GM19324 (cell line): ENCODE results near the gene FAM229A.

Experiments used
- ATAC-seq: cut with Tn5 transposase; IDR thresholded peaks from one replicate; pipeline ENCODE4 v1.9.1; 2021; ENCODE audit warnings: mild to moderate bottlenecking, moderate library complexity; ENCODE audit not compliant: unreplicated experiment, low FRiP score

FAM229A gene

DNA sequence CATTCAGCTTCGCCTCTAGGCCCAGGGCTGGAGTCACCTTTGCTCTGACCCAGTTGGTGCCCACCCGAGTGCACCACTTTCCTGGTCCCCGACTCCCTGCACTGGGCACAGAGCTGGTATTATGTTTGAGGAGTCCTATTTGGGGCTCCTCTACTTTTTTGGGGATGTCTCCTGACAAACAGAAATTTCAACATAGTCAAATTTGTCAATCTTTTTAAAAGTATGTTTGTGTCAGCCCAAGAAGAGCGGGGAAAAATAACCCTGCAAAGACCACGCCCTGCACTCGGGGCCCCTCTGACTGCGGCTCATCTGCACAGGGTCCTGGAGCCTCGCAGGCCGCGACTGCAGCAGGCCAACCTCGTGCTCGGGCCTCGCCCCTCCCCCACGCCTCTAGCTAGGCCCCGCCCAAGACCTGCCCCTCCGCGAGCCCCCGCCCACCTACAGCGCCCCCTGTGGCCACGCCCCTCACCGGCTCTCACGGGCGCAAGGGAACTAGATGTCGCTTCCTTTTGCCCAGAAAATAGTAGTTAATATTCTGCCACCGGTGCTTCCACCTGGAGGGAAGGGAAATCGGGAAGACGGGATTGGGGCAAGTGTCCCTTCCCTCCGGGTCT lies 11.4 kb downstream of the FAM229A start:
- peak; percentile 35 for ATAC-seq

DNA sequence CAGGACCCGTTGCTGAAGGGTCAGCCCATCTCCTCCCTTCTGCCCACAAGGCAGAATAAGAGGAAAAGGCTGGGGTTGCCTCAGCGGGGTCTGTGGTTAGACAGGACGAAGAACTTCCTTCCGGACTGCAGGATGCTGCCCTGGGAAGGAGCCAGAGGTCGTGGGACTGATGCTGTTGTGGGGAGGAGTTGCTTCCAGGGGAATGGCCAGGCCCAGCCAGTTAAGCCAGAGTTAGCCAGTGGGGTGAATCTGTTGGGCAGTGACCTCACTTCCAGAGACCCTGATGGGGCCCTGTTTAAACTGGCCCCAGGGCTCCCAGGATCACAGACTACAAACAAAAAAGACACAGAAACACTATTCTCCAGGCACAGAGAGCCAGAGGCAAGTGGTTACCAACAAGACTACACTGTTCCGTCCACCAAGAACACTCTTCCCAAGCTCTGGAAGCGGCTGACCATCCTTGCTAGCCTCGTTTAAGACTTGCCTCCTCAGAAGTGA lies 13.0 kb downstream of the FAM229A start:
- ATAC-seq, result no peak

DNA sequence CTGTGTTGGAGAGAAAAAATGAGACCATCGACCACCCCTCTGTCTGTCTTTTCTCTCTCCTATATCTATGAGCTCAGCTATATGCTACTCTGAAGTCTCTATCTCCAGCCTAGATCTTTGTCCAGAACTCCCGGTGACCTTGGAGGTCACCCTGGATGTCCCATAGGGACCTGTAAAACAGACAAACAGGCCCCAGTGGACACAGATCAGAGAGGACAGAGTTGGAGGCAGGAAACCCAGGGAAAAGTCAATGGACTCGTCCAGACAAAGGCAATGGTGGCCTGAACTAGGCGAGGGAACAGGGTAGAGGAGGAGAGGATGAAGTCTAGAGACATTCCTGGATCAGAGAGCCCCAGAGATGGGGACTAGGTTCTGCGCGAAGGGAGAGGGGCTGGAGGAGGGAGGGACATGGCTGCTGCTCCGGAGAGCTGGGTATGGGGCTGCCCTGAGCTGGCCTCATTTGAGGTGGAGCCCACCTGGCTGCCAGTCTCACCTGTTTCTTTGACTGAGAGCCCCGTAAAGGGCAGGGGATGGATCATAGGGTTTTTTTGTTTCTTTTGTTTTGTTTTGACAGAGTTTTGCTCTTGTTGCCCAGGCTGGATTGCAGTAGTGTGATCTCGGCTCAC lies 15.6 kb downstream of the FAM229A start:
- no peak for ATAC-seq

DNA sequence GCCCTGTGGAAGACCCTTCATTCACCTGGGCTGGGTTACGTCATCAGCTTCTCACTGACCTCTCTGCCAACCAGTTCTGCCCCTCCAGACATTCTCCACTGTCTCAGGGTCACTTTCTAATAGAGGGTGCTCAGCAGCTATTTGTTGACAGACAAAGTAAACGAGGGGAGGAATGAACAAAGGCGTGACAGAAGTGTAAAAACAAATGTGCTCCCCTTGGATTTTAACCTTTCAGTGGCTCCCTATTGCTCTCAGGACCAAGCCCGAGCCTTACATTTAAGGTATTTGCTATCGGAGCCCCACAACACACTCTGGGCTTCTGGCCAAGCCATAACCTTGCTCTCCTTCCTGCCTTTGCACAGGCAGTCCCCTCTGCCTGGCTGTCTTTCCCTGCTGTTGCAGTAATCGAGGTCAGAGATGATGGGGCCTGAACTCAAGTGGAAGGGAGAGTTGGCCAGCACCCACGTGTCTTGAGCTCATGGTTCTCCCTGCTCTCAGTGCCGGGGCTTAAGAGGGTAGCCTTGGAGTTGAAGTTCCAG lies 16.9 kb downstream of the FAM229A start:
- no peak for ATAC-seq

DNA sequence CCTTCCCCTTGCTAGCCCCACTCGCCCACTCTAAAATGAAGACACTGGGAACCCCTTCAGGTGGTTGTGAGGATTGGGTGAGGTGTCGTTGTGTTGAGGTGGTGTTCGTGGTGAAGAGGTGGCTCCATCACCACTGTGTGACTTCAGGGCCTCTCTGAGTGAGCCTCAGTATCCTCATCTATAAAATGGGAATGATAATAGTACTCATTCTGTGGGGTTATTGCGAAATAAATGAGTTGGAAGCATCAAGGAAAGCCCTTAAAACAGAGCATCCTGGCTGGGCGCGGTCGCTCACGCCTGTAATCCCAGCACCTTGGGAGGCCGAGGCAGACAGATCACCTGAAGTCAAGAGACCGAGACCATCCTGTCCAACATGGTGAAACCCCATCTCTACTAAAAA lies 19.6 kb downstream of the FAM229A start:
- no peak for ATAC-seq

DNA sequence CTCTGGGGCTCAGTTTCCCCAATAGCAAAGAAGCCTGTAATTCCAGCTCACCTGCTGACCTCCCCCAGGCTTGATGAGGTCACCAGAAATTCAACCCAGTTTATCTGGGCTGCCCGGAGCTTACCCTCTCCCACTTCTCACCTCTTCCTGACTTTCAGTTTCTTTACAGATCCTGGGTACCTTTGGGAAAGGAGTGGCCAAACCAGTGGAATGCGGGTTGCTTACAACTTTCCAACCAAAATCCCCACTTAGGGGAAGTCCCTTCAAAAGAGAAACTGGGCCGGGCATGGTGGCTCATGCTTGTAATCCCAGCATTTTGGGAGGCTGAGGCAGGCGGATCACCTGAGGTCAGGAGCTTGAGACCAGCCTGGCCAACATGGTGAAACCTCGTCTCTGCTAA lies 20.3 kb downstream of the FAM229A start:
- no peak for ATAC-seq

DNA sequence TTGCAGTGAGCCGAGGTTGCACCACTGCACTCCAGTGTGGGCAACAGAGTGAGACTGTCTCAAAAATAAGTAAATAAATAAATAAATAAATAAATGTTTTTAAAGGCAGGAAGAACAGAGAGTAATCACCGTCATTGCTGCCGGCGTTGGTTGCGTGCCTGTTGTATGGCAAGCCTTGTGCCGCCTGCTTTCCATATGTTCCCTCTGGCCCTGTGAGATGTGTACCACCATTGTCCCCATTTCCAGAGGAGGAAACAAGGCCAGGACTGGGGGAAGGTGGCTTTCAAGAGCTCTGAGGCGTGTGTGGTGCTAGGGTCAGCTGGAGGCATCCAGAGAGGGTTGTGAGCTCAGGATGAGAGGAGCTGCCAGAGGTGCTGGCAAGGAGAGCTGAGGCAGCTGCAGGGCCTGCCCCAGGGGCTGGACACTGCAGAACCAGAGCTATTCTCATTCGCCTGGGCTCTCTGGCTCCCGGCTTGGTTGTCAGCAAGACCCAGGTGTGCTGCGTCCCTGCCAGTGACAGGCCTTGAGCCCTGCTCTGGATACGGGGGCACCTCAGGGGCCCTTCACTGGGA lies 21.0 kb downstream of the FAM229A start:
- no peak for ATAC-seq

DNA sequence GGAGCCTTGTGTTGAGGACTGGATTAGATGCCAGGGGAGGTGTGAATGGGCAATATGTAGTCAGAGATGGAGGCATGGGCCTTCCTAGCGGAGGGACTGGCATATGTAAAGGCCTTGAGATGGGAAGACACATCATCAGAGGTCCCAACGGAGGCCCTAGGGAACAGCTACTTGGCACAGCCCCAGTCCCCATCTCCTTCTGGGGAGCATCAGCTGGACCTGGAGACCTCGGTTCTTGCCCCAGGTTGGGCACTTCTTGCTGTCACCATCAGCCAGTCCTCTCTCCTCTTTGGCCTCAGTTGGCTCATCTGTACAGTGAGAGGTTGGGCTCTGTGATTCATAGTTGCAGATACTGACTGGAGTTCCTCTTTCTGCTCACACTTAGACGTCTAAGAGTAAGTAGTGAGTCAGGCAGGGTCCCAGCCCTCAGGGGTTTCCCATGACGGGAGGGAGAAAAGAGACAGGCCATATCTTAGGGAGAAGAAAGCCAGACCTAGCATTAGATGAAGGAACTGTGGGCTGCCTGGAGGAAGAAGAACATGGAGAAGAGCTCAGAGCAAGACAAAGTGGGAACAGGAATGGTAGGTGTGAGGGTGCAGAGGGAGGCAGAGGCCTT lies 22.8 kb downstream of the FAM229A start:
- no peak for ATAC-seq

DNA sequence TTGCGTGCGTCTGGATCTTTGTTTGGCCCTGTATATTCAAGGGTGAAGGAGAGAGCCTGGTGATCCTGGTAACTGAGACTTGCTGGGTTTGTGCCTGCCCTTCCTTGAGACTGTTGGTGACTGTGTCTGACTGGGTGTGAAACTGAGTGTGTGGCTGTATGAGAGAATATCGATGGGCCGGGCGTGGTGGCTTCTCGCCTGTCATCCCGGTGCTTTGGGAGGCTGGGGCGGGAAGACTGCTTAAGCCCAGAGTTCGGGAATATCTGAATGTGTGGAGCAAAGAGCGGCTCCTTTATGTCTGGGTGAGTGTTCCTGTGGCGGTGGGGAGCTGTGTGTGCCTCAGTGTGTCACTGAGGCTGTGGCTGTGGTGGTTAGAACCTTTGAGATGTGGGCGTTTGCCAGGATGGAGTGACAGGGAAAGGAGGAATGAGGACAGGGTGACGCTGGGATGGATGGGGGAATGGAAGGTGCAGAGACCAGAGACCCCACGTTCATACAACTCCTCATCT lies 23.6 kb downstream of the FAM229A start:
- ATAC-seq, result no peak

DNA sequence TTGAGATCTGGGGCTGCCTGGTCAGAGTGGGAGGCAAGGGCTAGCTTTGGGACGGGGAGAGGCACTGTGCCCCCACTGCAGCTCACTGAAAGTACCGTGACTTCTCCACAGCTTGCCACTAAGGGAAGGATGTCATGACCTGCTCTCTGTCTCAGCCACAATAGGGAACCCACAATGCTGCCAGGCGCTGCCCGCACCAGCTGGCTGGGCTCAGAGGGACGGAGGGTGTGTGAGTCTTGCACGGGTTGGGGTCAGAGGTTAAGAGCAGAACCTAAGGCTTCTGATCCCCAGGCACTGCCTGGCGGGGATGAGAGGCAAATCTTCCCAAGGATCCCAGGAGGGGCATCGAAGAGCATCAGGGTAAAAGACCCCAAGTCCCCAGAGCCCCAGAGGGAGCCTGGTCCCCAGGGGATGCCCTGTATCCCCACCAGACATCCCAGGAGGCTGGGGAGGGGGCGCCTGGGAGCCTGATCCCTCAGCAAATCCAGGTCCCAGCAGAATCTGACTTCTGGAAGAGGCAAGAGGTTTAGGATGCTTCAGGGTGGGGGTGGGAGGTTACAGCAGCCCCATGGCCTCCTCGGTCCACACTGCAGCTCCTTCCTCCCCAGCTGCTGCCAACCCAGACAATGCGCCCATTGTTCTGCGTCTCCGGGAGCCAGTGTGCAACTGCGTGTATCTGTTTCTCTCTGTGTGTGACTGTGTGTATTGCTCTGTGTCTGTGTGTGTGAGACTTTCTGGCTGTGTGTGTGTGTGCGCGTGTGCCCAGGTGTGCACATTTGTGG lies 24.2 kb downstream of the FAM229A start:
- no peak for ATAC-seq

DNA sequence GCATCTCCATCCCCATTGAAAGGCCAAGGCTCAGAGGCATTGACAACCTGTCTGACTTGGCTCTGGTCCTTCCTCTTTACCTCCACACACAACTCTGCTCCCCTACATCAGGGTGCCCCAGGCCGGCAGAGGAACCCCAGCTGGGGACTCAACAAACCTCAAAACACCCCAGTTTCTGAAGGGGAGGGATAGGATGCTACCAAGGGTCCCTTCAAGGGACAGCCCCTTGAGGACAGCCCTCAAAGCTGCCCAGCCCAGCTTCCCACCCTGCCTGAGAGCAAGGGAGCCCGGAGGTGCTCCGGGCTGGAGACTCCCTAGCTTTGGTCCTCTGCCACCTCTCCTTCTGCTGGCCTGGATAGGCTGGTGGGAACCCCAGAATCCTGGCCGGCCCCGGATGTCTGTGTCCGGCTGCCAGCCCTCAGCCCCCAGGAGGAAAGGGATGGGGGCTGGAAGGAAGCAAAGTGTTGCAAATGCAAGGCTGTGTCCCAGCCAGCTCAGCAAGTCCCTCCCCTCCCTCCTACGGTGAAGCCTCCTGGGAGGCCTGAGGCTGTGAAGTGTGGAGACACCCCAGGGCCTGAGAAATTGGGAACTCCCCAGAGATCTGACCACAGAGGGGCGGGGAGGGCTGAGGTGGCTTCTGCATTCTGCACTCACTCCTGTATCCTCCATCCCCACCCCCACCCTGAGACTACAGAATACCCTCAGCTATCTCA lies 25.2 kb downstream of the FAM229A start:
- no peak for ATAC-seq

DNA sequence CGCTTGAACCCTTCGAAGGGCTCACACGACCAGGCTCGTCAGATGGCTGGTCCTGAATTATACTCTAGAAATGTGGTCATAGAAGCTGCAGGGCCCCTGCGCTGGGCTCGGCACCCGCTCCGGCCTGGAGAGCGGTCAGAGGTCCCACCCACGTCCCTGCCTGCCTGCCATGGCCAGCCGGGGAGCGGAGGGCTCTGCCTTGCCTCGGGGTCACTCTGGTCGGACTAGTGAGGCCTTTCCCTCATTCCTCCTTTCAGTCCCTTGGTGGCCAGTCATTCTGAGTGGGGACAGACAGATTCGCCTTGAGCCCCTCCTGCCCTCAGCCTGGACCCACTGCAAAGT lies 25.7 kb downstream of the FAM229A start:
- ATAC-seq, result no peak

DNA sequence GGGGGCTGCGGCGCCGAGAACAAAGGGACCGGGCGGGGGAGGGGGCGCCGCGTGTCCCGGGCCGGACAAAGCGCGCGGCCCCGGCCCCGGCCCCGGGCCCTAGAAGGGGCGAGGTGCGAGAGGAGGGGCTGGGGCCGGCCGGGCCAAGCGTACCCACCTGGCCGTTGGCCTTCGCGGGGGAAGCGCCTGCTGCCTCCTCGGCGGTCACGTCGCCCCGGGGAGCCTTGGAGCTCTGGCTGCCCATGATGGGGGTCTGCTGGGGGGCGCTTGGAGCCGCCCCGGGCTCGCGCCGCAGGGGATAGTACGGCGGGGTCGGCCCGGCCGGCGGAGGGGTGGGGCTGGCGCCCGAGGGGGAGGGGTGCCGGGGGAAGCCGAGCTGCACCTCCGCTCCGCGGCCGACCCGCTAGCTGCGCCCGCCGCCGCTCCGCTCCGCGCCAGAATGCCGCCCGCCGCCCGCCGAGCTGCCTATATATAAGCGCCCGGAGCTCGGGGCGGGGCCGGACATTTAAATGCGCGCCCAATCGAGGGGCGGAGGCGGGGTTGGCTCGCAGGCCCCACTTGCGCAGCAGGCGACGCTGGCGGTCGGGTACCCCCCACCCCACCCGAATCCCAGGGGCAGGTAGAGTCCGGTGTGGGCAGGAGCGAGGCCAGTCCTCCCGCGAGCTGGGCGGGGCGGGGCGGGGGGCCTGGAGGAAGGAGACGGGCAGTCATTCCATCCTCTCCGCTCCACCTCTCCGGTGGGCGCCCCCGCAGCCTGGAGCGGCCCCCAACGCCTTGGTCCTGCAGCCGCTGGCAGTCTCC lies 26.3 kb downstream of the FAM229A start, which contains the start of gene MARCKSL1:
MARCKSL1 (minus strand) TSS at position 444 of the 801 bp plus-strand sequence; CDS start at position 244, 200 bp downstream.
- peak; percentile 44 for ATAC-seq

DNA sequence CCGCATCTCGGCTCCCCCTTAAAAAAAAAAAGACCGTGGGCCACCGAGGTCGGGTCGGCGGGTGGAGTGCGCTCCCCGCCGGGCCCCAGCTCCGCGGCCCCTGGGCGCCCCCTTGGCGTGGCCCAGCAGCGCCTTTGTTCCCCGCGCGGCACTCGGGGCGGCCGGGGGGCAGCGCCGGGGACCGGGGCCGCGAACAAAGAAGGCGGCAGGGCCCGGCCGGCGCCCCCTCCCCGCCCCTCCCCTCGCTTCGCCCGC lies 26.8 kb downstream of the FAM229A start:
- peak; percentile 21 for ATAC-seq

DNA sequence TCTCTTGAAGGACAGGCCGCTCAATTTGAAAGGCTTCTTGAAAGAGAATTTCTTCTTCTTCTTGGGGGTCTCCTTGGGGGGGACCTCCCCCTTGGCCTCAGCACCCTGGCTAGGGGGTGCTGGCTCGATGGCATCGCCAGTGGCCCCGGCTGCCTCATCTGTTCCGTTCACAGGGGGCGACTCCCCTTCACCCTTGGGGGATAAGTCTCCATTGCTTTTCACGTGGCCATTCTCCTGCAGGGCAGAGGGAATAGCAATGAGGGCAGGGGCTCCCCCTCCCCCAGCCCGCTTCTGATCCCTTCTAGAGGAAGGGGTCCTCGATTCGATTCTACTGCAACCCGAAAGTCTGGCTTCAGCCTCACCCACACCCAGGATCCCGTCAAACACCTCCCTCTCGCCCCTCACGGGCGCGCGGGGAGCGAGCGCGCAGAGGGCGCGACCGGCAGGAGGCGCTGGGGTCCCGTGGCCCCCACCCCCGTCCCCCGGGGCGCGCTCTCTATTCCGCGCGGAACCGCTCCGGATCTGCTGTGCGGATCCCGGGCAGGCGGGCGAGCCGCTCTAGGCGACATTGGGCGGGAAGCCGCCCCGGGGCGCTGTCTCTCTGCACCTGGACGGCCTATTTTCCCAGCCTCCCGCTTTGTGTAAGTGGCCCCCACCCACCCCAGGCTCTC lies 27.3 kb downstream of the FAM229A start:
- ATAC-seq, result peak; percentile 19

DNA sequence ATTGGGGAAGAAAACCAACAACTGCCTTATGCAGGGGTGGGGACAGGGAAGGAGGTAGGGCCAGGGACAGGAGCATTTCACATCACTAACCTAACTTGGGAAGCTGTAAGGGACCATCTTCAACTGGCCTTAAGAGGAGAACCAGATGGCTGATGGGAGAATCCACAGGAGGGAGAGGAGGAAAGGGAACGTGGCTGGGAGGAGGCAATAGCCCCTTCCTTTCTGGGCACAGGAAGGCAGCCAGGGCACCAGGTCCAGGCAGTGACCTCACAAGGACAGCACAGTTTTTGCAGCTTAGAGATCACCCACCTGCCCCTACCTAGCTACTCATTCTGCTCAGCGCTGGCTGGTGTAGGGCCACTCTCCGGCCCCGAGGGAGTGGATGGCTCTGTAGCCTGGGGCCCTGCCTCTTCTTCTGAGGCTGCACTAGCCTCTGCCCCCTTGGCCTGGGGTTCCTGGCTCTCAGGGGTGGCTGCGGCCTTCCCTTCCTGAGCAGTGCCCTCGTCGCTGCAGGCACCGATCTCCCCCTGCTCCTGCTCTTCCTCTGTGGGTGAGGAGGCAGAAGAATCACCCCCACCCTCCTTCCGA lies 27.9 kb downstream of the FAM229A start:
- ATAC-seq, result no peak

DNA sequence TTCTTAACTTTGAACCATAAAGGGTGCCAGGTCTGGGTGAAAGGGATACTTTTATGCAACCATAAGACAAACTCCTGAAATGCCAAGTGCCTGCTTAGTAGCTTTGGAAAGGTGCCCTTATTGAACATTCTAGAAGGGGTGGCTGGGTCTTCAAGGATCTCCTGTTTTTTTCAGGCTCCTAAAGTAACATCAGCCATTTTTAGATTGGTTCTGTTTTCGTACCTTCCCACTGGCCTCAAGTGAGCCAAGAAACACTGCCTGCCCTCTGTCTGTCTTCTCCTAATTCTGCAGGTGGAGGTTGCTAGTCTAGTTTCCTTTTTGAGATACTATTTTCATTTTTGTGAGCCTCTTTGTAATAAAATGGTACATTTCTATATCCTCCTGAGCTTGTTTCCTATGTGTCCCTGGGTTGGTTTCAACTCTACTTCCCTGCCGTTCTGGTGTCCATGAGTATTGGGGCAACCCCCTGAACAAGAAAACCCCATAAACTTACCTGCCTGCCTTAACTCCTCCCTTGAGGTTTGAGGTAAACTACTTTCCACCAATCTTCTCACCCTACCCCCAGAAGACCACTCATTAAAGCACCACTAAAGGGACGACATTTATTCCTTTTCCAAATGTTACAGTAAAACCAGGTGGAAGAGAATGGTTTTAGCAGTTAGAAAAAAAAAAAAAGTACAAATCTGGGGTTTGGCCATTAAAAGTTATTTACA lies 28.9 kb downstream of the FAM229A start:
- ATAC-seq, result no peak
